ENCODE measurements around the gene SETDB2.

The SETDB2 gene

DNA sequence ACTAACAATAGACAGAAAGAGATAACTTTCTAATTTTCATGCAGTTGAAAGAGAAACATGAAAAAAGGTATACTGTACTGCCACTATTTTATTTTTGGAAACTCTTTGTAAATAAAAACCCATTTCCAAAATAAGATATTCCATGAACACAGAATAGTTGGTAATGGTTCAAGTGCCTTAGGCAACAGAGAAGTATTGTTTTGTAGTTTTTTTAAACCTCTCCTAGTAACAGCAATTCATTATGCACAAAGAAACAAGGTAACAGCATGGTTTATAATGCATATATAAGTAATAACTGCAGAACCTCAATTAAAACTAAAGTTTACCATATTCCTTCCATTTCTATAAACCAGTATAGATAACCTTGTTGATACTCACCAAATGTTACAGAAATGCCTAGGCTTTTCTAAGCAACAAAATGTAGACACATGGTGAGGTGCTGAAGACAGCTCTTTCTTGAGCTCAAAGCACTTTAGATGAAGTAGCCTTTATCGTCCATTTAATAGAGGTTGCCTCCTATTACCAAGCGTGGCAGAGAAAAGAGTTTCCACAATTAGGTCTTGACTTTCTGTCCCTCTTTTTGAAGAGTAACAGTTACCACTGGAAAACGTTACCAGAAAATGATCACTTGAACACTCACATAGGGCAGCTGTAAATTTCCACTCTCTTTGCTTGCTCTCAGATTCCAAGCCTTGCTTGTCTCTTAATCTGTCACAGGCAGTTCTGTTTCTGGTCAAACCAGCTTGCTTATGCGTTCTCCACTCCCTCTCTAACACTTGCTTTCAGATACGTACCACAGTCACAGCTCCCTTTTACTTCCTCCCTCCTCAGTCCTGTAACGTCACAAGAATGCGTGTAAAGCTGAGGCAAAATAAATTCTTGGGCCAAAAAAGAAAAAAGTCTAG is 43.1 kb upstream of the SETDB2 start:
- Mint-ChIP-seq H3K27ac (peak overlapping the region; percentile 36), H3K4me3 (no peak overlapping the region), H3K27me3 (ENCODE audit: low read depth, poor library complexity) (no peaks in the 10 kb centered on the region), H3K4me1 (peaks cover 6% of the 10 kb centered on the region), H3K9me3 (peaks cover 27% of the 10 kb centered on the region), H3K36me3 (ENCODE audit: low read depth) (peaks cover 27% of the 10 kb centered on the region)
- TF ChIP-seq, protein P1, sequence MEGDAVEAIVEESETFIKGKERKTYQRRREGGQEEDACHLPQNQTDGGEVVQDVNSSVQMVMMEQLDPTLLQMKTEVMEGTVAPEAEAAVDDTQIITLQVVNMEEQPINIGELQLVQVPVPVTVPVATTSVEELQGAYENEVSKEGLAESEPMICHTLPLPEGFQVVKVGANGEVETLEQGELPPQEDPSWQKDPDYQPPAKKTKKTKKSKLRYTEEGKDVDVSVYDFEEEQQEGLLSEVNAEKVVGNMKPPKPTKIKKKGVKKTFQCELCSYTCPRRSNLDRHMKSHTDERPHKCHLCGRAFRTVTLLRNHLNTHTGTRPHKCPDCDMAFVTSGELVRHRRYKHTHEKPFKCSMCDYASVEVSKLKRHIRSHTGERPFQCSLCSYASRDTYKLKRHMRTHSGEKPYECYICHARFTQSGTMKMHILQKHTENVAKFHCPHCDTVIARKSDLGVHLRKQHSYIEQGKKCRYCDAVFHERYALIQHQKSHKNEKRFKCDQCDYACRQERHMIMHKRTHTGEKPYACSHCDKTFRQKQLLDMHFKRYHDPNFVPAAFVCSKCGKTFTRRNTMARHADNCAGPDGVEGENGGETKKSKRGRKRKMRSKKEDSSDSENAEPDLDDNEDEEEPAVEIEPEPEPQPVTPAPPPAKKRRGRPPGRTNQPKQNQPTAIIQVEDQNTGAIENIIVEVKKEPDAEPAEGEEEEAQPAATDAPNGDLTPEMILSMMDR (IDR thresholded peaks at IDR 0.05): no peak
- no peak for DNase-seq

DNA sequence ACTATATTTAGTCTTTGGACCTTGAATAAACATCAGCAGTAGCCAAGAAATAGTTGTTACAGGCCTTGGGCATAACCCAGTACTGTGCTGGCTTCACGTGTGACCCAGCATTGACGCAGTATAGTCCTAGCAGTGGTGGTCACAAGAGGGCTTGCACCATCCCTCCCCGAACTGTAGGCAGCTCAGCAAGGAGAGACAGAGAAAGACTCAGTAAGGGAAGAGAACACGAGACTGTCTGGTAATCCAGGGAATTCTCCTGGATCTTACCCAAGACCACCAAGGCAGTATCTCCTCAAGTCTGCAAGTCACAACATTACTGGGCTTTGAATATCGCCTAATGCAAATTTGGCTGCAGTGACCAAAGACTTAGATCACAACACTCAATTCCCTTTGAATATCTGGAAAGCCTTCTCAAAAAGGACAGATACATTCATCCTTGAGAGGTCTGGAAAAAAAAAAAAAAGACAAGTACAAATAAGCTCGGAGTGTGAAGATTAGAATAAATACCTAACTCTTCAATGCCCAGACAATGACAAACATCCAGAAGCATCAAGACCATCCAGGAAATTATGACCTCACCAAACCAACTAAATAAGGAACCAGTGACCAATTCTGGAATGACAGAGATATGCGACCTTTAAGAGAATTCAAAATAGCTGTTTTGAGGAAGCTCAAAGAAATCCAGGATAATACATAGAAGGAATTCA is 39.9 kb upstream of the SETDB2 start:
- Mint-ChIP-seq H3K4me3 (no peak overlapping the region), H3K4me1 (peaks cover 6% of the 10 kb centered on the region), H3K36me3 (ENCODE audit: low read depth) (peaks cover 33% of the 10 kb centered on the region), H3K27ac (no peak overlapping the region), H3K9me3 (peaks cover 34% of the 10 kb centered on the region), H3K27me3 (ENCODE audit: low read depth, poor library complexity) (no peaks in the 10 kb centered on the region)
- no peak for DNase-seq
- TF ChIP-seq, protein P1 (IDR thresholded peaks at IDR 0.05): no peak

DNA sequence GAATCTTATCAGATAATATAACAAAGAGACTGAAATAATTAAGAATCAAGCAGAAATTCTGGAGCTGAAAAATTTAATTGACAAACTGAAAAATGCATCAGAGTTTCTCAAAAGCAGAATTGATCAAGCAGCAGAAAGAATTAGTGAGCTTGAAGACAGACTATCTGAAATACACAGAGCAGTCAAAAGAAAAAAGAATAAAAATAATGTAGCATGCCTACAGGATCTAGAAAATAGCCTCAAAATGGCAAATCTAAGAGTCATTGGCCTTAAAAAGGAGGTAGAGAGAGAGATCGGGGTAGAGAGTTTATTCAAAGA is 39.4 kb upstream of the SETDB2 start:
- Mint-ChIP-seq H3K4me3 (no peak overlapping the region), H3K36me3 (ENCODE audit: low read depth) (peaks cover 33% of the 10 kb centered on the region), H3K27me3 (ENCODE audit: low read depth, poor library complexity) (no peaks in the 10 kb centered on the region), H3K27ac (no peak overlapping the region), H3K4me1 (peaks cover 6% of the 10 kb centered on the region), H3K9me3 (peaks cover 34% of the 10 kb centered on the region)
- no peak for DNase-seq
- TF ChIP-seq, protein P1 (IDR thresholded peaks at IDR 0.05): no peak

DNA sequence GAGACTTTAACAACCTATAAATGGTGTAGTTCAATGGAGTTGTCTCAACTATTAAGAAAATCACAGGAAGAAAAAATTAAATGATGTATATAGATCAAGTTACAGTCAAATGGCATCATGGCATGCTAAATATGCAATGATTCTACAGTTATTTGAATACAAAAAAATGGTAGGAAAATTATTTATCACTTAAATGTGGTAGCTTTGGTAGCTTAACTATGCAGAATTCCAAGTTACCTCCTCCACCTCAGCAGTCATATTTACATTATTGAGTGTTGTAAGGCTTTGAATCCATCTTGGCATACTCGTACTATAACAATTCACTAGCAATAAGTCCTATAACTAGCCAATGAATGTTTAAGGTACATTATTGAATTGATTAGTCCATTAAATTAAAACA is 37.0 kb upstream of the SETDB2 start:
- H3K27ac Mint-ChIP-seq: no peak overlapping the region
- DNase-seq: no peak
- H3K9me3 Mint-ChIP-seq: peaks cover 34% of the 10 kb centered on the region
- H3K4me3 Mint-ChIP-seq: no peak overlapping the region
- peaks cover 33% of the 10 kb centered on the region for H3K36me3 Mint-ChIP-seq (ENCODE audit: low read depth)
- H3K27me3 Mint-ChIP-seq (ENCODE audit: low read depth, poor library complexity): no peaks in the 10 kb centered on the region
- TF ChIP-seq, protein P1 (IDR thresholded peaks at IDR 0.05): no peak
- H3K4me1 Mint-ChIP-seq: no peaks in the 10 kb centered on the region

DNA sequence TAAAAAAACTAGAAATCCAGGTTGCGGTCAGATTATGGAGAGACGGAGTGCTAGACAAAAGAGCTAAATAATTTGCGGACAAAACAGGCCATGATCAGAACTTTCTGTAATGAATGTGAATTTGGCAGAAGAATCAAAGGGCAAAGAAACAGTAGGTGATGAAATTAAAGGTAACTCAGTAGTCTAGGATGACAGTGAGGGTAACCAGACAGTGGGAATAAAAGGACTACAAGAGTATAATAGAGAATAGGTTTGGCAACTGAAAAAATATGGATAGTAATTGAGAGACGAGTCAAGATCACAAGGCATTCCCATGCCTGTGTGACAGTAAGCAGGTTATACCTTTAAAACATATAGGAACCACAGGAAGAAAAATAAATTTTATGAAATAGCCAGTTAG is 36.1 kb upstream of the SETDB2 start:
- TF ChIP-seq, protein P1 (IDR thresholded peaks at IDR 0.05): no peak
- Mint-ChIP-seq H3K27ac (peak overlapping the region; percentile 4), H3K4me1 (no peaks in the 10 kb centered on the region), H3K9me3 (peaks cover 34% of the 10 kb centered on the region), H3K36me3 (ENCODE audit: low read depth) (peaks cover 33% of the 10 kb centered on the region), H3K27me3 (ENCODE audit: low read depth, poor library complexity) (no peaks in the 10 kb centered on the region), H3K4me3 (no peak overlapping the region)
- no peak for DNase-seq

Data from nephron progenitor cell (in vitro differentiated cells).